Astrocyte (in vitro differentiated cells and primary cell): Measurements from ENCODE around the gene RAVER2. TPM values are rescaled to one million over a fixed set of nuclear protein-coding genes. Genes with fewer than 3 reads are reported as not detected.
A peak's percentile ranks its signal among the peaks of the same experiment; 100 is the strongest.

Source experiments
- DNase-seq: peaks from one replicate; pipeline ENCODE4 v3.0.0-alpha.2; 2010; ENCODE audit warnings: low read depth
- FAIRE-seq: peaks from 2 replicates; lab custom pipeline; 2011; peaks lifted over from hg19 to GRCh38; lab: Jason Lieb, UNC
- H2AFZ ChIP-seq: 2 replicates; pipeline ENCODE4 v1.6.0; 2012; ENCODE audit warnings: low read depth, low read length, inconsistent platforms
- H3K27ac ChIP-seq: 2 replicates; pipeline ENCODE4 v1.5.1; 2011; ENCODE audit warnings: low read depth, low read length, inconsistent platforms
- H3K27me3 ChIP-seq: 2 replicates; pipeline ENCODE4 v1.6.0; 2011; ENCODE audit warnings: low read length, inconsistent platforms; ENCODE audit not compliant: insufficient read depth
- H3K36me3 ChIP-seq: 2 replicates; pipeline ENCODE4 v1.5.1; 2011; ENCODE audit warnings: low read length, inconsistent platforms; ENCODE audit not compliant: insufficient read depth
- H3K4me1 ChIP-seq: 2 replicates; pipeline ENCODE4 v1.5.1; 2011; ENCODE audit warnings: low read length, inconsistent platforms; ENCODE audit not compliant: insufficient read depth
- H3K4me2 ChIP-seq: 2 replicates; pipeline ENCODE4 v1.6.0; 2012; ENCODE audit warnings: low read length, inconsistent platforms
- H3K4me3 ChIP-seq: 2 replicates; pipeline ENCODE4 v1.5.1; 2011; ENCODE audit warnings: low read depth, mild to moderate bottlenecking, low read length, inconsistent platforms; ENCODE audit not compliant: insufficient read depth
- H3K79me2 ChIP-seq: 2 replicates; pipeline ENCODE4 v1.6.0; 2012; ENCODE audit warnings: mild to moderate bottlenecking, low read length, inconsistent platforms; ENCODE audit not compliant: insufficient read depth
- H3K9ac ChIP-seq: 2 replicates; pipeline ENCODE4 v1.6.0; 2012; ENCODE audit warnings: mild to moderate bottlenecking, low read length, inconsistent platforms
- H3K9me3 ChIP-seq: 2 replicates; pipeline ENCODE4 v1.5.1; 2012; ENCODE audit warnings: low read depth, mild to moderate bottlenecking, low read length, inconsistent platforms; ENCODE audit not compliant: insufficient read depth
- H4K20me1 ChIP-seq: 2 replicates; pipeline ENCODE4 v1.6.0; 2012; ENCODE audit warnings: low read length, inconsistent platforms; ENCODE audit not compliant: insufficient read depth
- H3K27ac Mint-ChIP-seq: one replicate; pipeline ENCODE4 v1.8.0; 2021; ENCODE audit warnings: mild to moderate bottlenecking, mixed read lengths; ENCODE audit not compliant: unreplicated experiment
- H3K27me3 Mint-ChIP-seq: one replicate; pipeline ENCODE4 v1.8.0; 2021; ENCODE audit warnings: low read depth, mixed read lengths; ENCODE audit not compliant: unreplicated experiment
- H3K36me3 Mint-ChIP-seq: one replicate; pipeline ENCODE4 v1.8.0; 2021; ENCODE audit warnings: low read depth, mixed read lengths; ENCODE audit not compliant: unreplicated experiment
- H3K4me1 Mint-ChIP-seq: one replicate; pipeline ENCODE4 v1.8.0; 2021; ENCODE audit warnings: low read depth, mixed read lengths; ENCODE audit not compliant: unreplicated experiment
- H3K4me3 Mint-ChIP-seq: one replicate; pipeline ENCODE4 v1.8.0; 2021; ENCODE audit warnings: mild to moderate bottlenecking, moderate library complexity, mixed read lengths; ENCODE audit not compliant: unreplicated experiment
- H3K9me3 Mint-ChIP-seq: one replicate; pipeline ENCODE4 v1.8.0; 2021; ENCODE audit warnings: mild to moderate bottlenecking, mixed read lengths; ENCODE audit not compliant: unreplicated experiment
- EZH2 ChIP-seq: IDR thresholded peaks from 2 replicates; pipeline ENCODE4 v1.6.1; 2012; ENCODE audit warnings: mild to moderate bottlenecking, low read length, inconsistent platforms; ENCODE audit not compliant: insufficient read depth
- total RNA-seq: library from RNA; stranded (reverse); gene quantifications from 2 replicates; pipeline ENCODE4 v1.2.1, GENCODE V29; 2021
- TF ChIP-seq, protein P1 (sequence below): IDR thresholded peaks from 2 replicates; pipeline ENCODE4 v1.5.1; 2011; ENCODE audit warnings: low read depth, mild to moderate bottlenecking, inconsistent platforms, low read length, moderate library complexity; ENCODE audit not compliant: insufficient read depth

RAVER2 gene
- total RNA-seq, 1 donor from 2014 or later, result 7.1 TPM

DNA sequence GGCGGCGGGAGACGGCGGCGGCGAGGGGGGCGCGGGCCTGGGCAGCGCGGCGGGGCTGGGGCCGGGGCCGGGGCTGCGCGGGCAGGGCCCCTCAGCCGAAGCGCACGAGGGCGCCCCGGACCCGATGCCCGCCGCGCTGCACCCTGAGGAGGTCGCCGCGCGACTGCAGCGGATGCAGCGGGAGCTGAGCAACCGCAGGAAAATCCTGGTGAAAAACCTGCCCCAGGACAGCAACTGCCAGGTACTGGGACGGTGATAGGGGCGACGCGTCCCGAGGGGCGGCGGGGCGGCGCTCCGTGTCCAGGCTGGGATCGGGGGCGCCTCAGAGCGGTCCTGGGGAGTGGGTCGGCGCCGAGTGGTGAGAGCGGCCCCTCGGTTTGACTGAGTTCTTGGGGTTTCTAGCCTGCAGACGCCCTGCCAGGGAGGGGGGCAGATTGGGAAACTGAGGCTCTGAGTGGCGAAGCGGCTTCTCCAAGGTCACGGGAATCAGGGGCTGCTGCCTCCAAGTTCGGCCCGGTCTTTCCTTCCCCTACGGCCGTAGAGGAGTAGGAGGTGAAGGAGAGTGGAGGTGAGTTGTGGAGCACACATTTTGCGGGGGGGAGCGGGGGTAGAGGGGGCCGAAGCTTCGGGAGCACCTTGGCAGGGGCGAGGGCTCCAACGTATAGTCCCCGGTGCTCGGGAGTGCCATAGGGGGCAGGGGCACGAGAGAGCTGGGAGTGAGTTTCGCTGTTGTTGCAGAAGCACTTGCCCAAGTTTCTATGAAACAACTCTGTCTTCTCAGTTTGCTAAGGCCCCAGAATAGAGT, 508 bp downstream of the RAVER2 start:
- Mint-ChIP-seq H3K4me1 (peaks cover 10% of the 10 kb centered on the region), H3K9me3 (no peaks in the 10 kb centered on the region), H3K27ac (no peak overlapping the region), H3K4me3 (peak overlapping the region; percentile 91), H3K27me3 (no peaks in the 10 kb centered on the region), H3K36me3 (no peaks in the 10 kb centered on the region)
- no peak for TF ChIP-seq EZH2
- TF ChIP-seq, protein P1, sequence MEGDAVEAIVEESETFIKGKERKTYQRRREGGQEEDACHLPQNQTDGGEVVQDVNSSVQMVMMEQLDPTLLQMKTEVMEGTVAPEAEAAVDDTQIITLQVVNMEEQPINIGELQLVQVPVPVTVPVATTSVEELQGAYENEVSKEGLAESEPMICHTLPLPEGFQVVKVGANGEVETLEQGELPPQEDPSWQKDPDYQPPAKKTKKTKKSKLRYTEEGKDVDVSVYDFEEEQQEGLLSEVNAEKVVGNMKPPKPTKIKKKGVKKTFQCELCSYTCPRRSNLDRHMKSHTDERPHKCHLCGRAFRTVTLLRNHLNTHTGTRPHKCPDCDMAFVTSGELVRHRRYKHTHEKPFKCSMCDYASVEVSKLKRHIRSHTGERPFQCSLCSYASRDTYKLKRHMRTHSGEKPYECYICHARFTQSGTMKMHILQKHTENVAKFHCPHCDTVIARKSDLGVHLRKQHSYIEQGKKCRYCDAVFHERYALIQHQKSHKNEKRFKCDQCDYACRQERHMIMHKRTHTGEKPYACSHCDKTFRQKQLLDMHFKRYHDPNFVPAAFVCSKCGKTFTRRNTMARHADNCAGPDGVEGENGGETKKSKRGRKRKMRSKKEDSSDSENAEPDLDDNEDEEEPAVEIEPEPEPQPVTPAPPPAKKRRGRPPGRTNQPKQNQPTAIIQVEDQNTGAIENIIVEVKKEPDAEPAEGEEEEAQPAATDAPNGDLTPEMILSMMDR, result no peak
- Histone ChIP-seq H2AFZ (peak overlapping the region; percentile 98), H4K20me1 (peaks cover 4% of the 10 kb centered on the region), H3K4me2 (peak overlapping the region; percentile 99), H3K4me3 (peak overlapping the region; percentile 68), H3K79me2 (no peaks in the 10 kb centered on the region), H3K27ac (no peak overlapping the region), H3K4me1 (peaks cover 7% of the 10 kb centered on the region), H3K27me3 (no peaks in the 10 kb centered on the region), H3K9ac (peak overlapping the region; percentile 78), H3K9me3 (no peaks in the 10 kb centered on the region), H3K36me3 (no peaks in the 10 kb centered on the region)
- no peak for FAIRE-seq
- peak; percentile 30 for DNase-seq

DNA sequence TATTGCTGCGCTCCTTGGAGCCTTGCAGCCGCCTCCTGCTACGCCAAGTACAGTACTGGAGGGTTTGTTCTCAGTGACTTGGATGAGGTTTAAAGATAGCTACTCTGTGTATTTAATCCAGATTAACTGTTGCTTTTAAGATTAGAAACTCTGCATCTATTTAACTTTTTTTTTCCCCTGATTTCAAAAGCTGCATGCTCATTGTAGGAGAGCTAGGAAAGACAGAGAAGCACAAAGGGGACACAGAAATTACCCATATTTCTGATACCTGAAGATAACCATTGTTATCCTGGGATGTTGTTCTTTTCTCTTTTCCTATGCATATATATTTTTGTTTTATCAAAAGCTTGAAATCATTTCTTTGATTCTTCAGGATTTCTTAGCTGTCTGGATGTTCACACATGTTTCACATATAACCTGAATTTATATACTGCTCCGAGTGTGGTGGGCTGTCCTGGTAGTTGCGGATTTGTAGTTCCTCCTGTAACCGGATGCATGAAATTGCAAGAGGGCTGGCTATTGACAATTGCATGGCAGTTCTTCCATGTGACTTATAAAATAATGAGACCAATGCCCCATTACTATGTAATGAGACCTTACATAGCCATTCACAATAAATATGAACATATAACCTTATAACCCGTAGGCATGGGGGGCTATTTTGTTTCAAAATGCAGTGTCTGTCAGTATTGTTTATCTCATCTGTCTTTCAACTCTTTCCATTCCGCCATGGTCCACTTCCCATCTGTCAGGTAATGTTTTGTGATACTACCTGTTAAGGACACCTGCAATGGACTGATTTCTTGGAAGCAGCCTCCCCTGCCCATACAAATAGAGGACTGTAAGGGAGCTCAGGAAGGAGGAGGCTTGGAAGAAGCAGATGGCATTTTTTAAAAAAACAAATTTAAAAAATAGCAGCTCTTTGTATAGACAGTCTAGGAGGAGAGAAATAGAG, 1.4 kb downstream of the RAVER2 start:
- peak overlapping the region; percentile 99 for H3K4me2 ChIP-seq
- H4K20me1 ChIP-seq, result peaks cover 8% of the 10 kb centered on the region
- H3K27me3 ChIP-seq, result no peaks in the 10 kb centered on the region
- Mint-ChIP-seq H3K4me1 (peaks cover 13% of the 10 kb centered on the region), H3K27ac (no peak overlapping the region), H3K36me3 (no peaks in the 10 kb centered on the region), H3K4me3 (peak overlapping the region; percentile 91), H3K9me3 (no peaks in the 10 kb centered on the region), H3K27me3 (no peaks in the 10 kb centered on the region)
- H3K9ac ChIP-seq, result peak overlapping the region; percentile 78
- FAIRE-seq (peak; percentile 9), DNase-seq (no peak)
- peak overlapping the region; percentile 68 for H3K4me3 ChIP-seq
- H2AFZ ChIP-seq, result peak overlapping the region; percentile 98
- H3K27ac ChIP-seq, result no peak overlapping the region
- TF ChIP-seq, protein P1, result no peak
- no peak for TF ChIP-seq EZH2
- no peaks in the 10 kb centered on the region for H3K9me3 ChIP-seq
- no peaks in the 10 kb centered on the region for H3K79me2 ChIP-seq
- no peaks in the 10 kb centered on the region for H3K36me3 ChIP-seq
- peaks cover 7% of the 10 kb centered on the region for H3K4me1 ChIP-seq
